Measurements from ENCODE around the gene BPIFB2.

BPIFB2 gene

GRCh38 chr20:32973077-32973717, 34.3 kb upstream of the BPIFB2 start:
- TF ChIP-seq RAD21 (IDR thresholded peaks at IDR 0.05; ENCODE audit: low read depth) (no peak), EGR1 (IDR thresholded peaks at IDR 0.05) (no peak), TCF12 (IDR thresholded peaks at IDR 0.05; ENCODE audit: low read depth) (no peak), MAX (IDR thresholded peaks at IDR 0.05) (no peak), TAF1 (IDR thresholded peaks at IDR 0.05; ENCODE audit: low read depth) (no peak), NFIC (IDR thresholded peaks at IDR 0.05) (no peak), REST (IDR thresholded peaks at IDR 0.05; ENCODE audit: low read depth) (no peak), ZBTB7A (IDR thresholded peaks at IDR 0.05; ENCODE audit: low read depth) (no peak), EP300 (IDR thresholded peaks at IDR 0.05; ENCODE audit: borderline replicate concordance) (no peak), TEAD4 (IDR thresholded peaks at IDR 0.05) (no peak), CREB1 (IDR thresholded peaks at IDR 0.05; ENCODE audit: low read depth) (no peak)

GRCh38 chr20:32975698-32976674, 31.5 kb upstream of the BPIFB2 start:
- peak; percentile 40; the same call in 1 of the 2 replicates for TF ChIP-seq USF1 (IDR thresholded peaks at IDR 0.05)
- TF ChIP-seq CEBPB (IDR thresholded peaks at IDR 0.05), result no peak

GRCh38 chr20:32976746-32977145, 30.8 kb upstream of the BPIFB2 start:
- TF ChIP-seq USF1 (IDR thresholded peaks at IDR 0.05), result no peak
- TF ChIP-seq RAD21 (IDR thresholded peaks at IDR 0.05; ENCODE audit: low read depth), result no peak

GRCh38 chr20:32977281-32978008, 30.1 kb upstream of the BPIFB2 start:
- TF ChIP-seq ZBTB7A (IDR thresholded peaks at IDR 0.05; ENCODE audit: low read depth) (no peak), REST (IDR thresholded peaks at IDR 0.05; ENCODE audit: low read depth) (no peak), MAX (IDR thresholded peaks at IDR 0.05) (no peak), CEBPB (IDR thresholded peaks at IDR 0.05) (no peak)

- TF ChIP-seq TCF12 (IDR thresholded peaks at IDR 0.05; ENCODE audit: low read depth) (no peak), MAX (IDR thresholded peaks at IDR 0.05) (no peak), FOXM1 (IDR thresholded peaks at IDR 0.05; ENCODE audit: borderline replicate concordance, low read depth) (no peak), CEBPB (IDR thresholded peaks at IDR 0.05) (no peak), EP300 (IDR thresholded peaks at IDR 0.05; ENCODE audit: borderline replicate concordance) (no peak), REST (IDR thresholded peaks at IDR 0.05; ENCODE audit: low read depth) (no peak), TAF1 (IDR thresholded peaks at IDR 0.05; ENCODE audit: low read depth) (no peak), RAD21 (IDR thresholded peaks at IDR 0.05; ENCODE audit: low read depth) (no peak), EGR1 (IDR thresholded peaks at IDR 0.05) (no peak), CREB1 (IDR thresholded peaks at IDR 0.05; ENCODE audit: low read depth) (no peak), USF1 (IDR thresholded peaks at IDR 0.05) (no peak), NFIC (IDR thresholded peaks at IDR 0.05) (no peak), YY1 (IDR thresholded peaks at IDR 0.05; ENCODE audit: low read depth) (no peak), TEAD4 (IDR thresholded peaks at IDR 0.05) (no peak)
These were observed 29.5 kb upstream of the BPIFB2 start for GRCh38 chr20:32978009-32978335.

Data from Ishikawa (cell line).